GOT3 (cell line): ENCODE results near the gene PMPCA.

Experiments
- DNase-seq: peaks from one replicate; lab custom pipeline; 2025; ENCODE audit warnings: mixed read lengths; lab: John Stamatoyannopoulos, UW

PMPCA gene

GRCh38 chr9:136410500-136411287 lies at the start of gene PMPCA, which contains the start of gene ENTR1:
Gene PMPCA, plus strand, starts transcription at chr9:136410658. Its CDS starts 11 bp downstream, at chr9:136410669.
Gene ENTR1, minus strand, starts transcription at chr9:136410614. Its CDS starts 217 bp downstream, at chr9:136410397.
- DNase-seq: peak; percentile 77

GRCh38 chr9:136361047-136361753 lies 49.3 kb upstream of the PMPCA start:
- no peak for DNase-seq

GRCh38 chr9:136361754-136362449 lies 48.6 kb upstream of the PMPCA start:
- no peak for DNase-seq

GRCh38 chr9:136362450-136362784 lies 48.0 kb upstream of the PMPCA start:
- DNase-seq: no peak

GRCh38 chr9:136363106-136363948 lies 47.1 kb upstream of the PMPCA start, which contains the start of gene DNLZ:
Gene DNLZ, minus strand, starts transcription at chr9:136363744. Its CDS starts 30 bp downstream, at chr9:136363714.
- peak; percentile 83 for DNase-seq

GRCh38 chr9:136363949-136364748 lies 46.3 kb upstream of the PMPCA start:
- DNase-seq: no peak

- no peak for DNase-seq
These were observed 45.3 kb upstream of the PMPCA start for GRCh38 chr9:136364942-136365774.

GRCh38 chr9:136365775-136366222 lies 44.7 kb upstream of the PMPCA start:
- DNase-seq: no peak

- no peak for DNase-seq
These were observed 43.6 kb upstream of the PMPCA start for GRCh38 chr9:136366826-136367225.

GRCh38 chr9:136367296-136368145 lies 42.9 kb upstream of the PMPCA start:
- DNase-seq: no peak

GRCh38 chr9:136368190-136368589 lies 42.3 kb upstream of the PMPCA start:
- DNase-seq: no peak

- no peak for DNase-seq
These were observed 40.4 kb upstream of the PMPCA start for GRCh38 chr9:136370037-136370436.

- DNase-seq: no peak
These were observed 39.5 kb upstream of the PMPCA start for GRCh38 chr9:136370687-136371532.

GRCh38 chr9:136371533-136371880 lies 39.0 kb upstream of the PMPCA start:
- DNase-seq: no peak

GRCh38 chr9:136372006-136372405 lies 38.5 kb upstream of the PMPCA start:
- no peak for DNase-seq

GRCh38 chr9:136372561-136373299 lies 37.7 kb upstream of the PMPCA start:
- no peak for DNase-seq
